Umbilical cord (tissue), 2 donors: ENCODE measurements around the gene SHROOM2. TPM values are rescaled to one million over a fixed set of nuclear protein-coding genes. Genes with fewer than 3 reads are reported as not detected.

Source experiments
- DNase-seq: peaks from one replicate; pipeline ENCODE4 v3.0.0-alpha.2; 2015; ENCODE audit warnings: low spot score
- total RNA-seq: library from RNA; depleted of rRNA; stranded (reverse); fragments of >200 nt; gene quantifications from one replicate; pipeline ENCODE4 v1.2.3, GENCODE V29; 2014; ENCODE audit warnings: low replicate concordance; ENCODE audit not compliant: insufficient read depth

SHROOM2 gene
- total RNA-seq, 1 donor from 2014 or later = 9.4 TPM

DNA sequence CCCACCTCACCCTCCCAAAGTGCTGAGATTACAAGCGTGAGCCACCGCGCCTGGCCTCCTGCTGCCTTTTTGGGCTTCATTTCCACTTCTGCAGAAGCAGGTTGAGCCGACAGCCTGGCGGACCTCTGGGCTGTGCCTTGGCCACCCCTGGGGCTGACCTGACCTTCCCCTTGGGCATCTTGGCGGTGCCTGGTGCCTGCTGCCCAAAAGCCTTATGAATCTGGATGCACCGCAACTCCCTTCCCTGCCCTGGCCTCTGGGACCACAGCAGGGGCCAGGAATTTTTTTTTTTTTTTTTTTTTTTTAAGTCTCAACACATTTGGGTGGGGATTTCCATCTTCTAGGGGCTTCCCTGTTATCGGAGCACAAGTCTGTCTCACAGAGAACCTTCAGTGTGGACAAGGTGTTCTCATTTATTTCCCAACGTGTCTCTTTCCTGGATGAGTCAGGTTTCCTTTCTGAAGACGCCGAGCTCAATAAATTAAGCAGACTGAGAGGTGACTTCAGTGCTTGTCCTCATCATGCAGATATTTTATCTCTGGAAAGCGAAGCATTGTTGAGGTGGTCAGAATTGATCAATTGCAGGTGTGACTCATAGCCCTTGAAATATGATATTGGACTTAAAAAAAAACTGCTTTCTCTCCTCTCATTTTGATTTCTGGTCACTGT is 79.7 kb downstream of the SHROOM2 start:
- DNase-seq = no peak

DNA sequence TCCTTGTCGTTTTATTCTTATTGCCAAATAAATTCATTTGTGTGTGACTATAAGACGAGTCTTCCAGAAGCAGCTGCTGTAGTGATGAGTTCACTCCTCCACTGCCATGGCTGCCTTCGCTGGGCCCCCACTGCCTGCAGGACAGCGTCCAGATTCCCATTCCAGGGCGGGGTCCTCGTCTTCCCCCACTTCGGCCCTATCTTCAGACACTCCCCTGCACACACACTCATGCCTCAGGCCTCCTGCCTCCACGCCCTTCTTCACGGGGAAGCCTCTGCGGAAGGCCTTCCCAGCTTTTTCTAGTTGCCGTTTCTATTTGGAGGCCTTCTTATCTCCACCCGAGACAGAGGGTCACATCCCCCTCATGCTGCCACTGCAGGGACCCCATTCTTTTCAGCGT is 80.4 kb downstream of the SHROOM2 start:
- DNase-seq = peak; percentile 52

DNA sequence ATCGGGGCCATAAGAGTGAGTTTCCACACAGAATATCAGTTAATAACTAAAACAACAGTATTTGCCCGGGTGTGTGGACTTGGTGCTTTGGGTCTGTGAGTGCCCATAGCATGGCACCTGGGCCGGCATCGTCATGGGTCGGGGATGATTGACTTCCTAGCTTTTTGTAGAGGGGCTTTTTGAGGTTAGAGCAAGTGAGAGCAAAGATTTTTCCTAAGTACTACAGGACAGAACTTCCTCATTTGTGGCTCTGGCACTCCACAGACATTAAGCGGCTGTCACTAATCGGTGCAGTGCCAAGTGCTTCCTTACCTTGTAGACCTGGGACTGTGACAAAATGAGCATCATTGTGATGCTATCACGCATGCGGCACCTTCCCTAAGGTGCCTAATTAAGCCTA is 81.0 kb downstream of the SHROOM2 start:
- no peak for DNase-seq

DNA sequence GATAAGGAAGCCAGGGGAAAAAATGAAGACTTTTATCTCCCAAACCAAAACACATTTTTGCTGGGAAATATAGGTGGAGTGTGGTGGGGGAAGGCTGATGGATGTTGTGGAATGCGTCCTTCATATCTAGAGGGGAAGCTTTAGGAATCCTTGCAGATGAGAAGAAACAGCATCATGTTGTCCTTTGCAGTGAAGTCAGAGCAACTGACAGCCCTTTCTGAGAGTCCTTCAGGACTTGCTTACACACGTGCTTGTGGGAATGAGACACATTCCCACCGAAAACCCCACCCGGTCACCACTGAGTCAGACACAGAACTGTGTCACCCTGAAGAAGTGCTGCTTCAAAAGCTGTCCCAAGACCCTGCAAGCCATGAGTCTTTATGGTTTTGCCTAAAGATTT is 81.5 kb downstream of the SHROOM2 start:
- DNase-seq = no peak

DNA sequence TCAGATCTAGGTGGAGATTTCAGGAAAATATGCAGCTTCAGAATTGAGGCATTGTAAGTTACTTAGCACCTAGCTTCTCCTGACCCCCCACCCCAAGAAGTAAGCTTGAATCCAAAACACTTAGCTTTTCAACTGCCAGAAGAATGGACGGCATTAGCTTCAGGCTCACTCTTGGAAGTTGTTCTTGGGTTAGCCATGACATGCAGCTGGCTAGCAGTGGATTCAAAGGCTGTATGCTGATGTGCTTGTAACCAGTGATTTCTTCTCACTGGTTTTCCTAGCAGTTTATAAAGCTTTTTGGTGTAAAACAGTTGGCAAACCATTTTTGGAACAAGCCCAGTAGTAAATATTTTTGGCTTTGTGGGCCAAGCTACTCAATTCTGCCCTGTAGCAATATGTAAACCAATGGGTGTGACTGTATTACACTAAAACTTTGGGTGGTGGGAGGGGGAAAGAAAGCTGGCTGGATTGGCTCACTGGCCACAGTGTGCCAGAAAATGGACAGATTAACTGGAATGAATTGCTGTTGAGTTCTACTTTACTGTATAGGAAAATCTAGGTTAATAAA is 85.6 kb downstream of the SHROOM2 start:
- no peak for DNase-seq

DNA sequence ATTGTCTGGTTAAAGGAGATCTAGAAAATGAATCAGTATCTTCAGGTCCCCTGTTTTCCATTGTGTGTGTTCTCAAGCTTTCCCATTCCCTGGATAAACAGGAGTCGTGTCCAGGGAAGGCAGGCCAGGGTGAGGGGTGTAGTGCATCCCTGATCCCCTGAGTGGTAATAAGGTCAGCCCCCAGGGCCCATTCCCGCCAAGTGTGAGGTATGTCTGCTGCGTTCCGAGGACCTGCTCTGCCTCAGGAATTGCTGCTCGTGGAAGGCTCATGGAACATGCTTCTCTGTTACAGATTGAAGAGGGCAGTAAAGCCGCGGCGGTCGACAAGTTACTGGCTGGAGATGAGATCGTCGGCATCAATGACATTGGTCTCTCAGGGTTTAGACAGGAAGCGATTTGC is 87.1 kb downstream of the SHROOM2 start:
- no peak for DNase-seq

DNA sequence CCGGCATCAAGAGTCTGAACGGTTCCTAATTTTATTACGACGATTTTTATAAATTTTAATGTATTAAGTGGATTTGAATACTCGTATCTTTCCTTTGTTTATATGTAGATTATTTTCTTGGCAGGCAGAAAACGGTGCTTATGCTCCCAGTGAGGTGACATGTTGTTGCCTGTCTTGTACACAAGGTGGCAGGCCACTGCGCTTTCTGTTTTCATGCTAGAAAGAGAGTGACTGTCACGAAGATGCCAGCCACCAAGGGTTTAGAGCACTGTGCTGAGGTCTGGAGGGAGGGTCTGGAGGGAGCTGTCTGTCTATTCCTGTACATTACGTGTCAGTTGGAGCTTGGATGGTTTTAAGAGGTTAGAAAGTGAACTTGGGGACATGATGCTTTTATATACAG is 87.7 kb downstream of the SHROOM2 start:
- DNase-seq = no peak

DNA sequence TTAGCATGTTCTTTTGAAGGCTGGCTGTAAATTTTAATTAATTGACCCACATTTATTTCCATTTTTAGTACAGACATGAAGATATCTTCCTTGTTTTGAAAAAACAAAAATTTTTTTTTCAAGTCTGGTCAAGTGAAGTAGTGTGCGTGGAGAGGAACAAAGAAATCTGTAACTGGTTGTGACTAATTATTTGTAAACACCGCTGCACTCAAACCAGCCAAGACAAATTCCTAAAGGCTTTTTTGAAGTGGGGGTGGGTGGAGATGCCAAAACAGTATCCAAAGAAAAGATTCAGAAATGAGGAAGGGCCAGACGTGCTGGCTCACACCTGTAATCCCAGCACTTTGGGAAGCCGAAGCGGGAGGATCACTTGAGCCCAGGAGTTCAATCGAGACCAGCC is 88.3 kb downstream of the SHROOM2 start:
- DNase-seq = no peak

DNA sequence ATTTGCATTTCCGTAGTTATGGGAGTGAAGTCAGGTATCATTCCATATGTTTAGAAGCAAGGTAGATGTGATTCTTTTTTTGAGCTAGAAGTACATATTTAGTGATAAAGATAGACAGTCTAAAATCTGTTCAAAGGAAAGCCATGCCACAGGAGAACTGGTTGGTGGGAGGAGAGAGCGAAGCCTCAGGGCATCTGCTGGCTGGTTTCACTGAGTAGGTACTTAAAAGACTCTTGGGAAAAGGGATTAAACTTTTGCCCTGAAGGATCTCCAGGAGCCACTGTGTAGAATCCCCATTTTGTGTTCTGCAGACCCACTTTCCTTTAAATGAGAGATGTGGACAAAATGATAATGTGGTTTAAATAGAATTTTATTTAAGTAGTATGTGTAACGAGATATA is 89.6 kb downstream of the SHROOM2 start:
- no peak for DNase-seq

GRCh38 chrX:9876201-9876600 is 90.0 kb downstream of the SHROOM2 start:
- DNase-seq = no peak

GRCh38 chrX:9878146-9878820 is 92.1 kb downstream of the SHROOM2 start:
- no peak for DNase-seq

DNA sequence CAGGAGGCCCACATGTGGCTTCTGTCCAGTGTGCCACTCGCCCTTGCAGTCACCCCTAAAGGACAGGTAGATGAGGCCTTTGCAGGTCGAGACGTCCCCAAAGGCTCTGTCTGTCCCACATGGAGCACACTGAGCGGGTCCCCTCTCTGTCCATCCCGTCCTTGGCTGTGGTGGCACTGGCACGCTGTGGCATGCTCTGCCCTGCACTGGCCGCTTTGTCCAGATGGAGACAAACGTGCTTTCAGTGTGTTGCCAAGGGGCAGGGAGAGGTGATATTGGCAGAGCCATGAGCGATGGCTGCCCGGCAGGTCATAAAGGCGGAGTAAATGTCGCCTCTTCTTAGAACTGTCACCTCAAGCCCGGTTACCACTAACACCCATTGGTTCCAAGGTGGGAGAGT is 94.0 kb downstream of the SHROOM2 start:
- DNase-seq = no peak

DNA sequence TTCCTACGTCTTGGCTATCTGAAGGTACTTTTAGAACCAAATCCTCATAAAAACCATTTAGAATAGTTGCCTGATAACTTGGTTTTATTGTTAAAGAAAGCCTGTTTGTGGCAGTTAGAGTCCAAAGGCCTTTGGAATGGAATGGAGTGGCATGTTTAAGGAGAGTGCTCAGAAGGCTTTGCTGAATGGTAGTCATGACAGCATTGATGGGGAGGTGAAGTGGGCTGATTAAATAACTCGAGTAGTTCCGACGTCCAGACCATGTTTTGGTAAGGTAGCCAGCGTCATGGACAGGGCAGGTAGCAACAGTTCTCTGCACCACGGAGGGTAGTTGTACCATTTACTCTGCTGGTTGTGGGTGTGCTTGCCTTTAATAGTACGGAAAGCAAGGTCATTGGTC is 94.6 kb downstream of the SHROOM2 start:
- no peak for DNase-seq

GRCh38 chrX:9882669-9883446 is 96.6 kb downstream of the SHROOM2 start:
- peak; percentile 74 for DNase-seq

DNA sequence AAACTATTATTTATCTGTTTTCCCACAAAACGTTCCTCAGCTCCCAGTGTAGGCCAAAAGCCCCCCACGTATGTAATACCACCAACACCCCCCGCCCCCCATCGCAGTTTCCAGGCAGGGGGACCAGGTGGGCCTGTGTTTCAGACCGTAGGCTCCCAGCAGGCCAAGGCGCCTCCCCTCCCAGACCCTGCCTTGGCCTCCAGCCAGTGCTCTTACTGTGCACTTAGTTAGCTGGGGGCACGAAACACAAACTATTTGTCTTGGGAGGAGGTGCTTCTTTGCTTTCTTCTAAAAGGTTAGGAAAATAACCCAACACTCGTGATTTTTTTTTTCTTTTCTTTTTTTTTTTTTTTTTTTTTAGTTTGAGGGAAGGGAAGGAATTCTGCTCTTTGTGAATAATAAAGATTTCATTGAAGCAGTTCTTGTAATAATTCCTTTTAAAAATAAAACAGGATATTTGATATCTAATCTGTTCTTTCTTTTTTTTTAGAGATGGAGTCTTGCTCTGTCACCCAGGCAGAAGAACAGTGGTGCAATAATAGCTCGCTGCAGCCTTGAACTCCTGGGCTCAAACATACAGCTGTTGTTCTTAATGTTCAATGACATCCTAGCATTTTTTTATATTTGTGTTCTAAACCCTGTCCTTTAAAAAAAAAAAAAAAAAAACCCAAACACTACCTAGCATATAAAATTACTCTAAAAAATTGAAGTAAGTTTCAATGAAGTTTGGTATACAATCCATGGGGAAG is 98.0 kb downstream of the SHROOM2 start:
- no peak for DNase-seq

DNA sequence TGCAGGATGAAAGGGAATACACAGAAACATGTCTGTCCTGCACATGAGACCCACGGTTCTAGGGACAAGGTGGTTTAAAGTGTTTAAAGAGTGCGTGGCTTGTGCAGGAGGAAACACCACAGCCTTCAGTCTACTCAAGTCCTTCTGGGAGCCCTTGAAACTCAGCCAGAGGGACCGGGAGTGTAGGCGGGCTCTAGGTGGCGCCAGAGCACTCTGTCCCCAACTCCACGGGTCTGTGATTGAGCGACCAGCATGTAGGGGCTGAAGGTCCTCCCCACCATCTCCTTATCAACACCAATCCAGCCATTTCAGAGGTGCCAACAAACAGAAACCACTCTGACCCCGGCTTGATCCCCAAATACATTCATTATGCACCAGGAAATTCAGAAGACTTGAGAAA is 98.9 kb downstream of the SHROOM2 start:
- DNase-seq = no peak

DNA sequence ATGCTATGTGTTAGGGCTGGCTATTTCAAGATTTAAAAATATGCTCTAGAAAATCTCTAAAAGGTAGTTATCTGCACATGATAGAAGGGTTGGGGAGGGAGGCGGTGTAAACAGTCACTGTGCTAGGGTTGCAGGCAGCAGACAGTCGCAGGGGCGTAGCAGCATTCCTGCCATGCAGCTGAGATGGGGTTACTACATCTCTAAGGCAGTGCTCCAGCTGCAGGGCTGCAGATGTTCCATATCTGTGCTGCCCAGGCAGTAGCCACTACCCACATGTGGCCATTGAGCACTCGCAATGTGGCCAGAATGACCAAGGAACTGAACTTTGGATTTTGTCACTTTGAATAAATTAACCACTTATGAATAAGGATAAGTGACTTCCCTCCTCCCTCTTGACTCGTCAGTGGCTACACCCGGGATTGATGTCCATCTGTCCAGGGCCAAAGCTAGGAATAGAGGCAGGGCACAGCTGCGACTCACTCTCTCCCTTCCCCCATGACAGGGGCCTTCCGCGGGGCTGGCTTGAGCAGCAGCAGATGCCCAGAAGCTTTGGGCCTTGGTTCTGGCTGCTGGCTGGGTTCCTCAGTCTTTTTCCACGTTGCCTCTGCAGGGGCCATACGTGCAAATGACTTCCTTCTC is 101.5 kb downstream of the SHROOM2 start:
- DNase-seq = no peak

DNA sequence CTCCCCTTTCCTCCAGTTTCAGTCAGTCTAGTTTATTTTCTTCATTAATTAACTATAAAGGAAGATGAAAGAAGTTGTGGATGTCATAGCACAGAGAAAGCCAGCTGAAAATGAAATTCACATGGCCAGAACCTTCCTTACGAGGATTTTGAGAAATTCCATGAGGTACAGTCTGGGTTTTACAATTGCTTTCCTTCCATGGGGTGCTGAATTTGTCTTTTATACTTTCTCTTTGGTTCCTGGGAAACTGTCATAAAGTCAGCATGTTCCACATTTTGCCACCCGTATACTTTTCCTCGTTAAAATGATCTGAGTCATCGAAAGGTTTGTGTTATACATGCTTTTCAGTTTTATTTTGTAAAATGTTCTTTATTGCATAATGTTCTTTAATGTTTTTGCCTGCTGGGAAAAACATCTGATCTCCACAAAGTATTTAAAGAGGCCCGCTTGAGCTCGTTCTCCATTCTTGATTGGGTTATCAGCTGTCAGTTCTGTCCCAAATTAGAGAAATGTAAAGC is 102.8 kb downstream of the SHROOM2 start:
- DNase-seq = no peak

DNA sequence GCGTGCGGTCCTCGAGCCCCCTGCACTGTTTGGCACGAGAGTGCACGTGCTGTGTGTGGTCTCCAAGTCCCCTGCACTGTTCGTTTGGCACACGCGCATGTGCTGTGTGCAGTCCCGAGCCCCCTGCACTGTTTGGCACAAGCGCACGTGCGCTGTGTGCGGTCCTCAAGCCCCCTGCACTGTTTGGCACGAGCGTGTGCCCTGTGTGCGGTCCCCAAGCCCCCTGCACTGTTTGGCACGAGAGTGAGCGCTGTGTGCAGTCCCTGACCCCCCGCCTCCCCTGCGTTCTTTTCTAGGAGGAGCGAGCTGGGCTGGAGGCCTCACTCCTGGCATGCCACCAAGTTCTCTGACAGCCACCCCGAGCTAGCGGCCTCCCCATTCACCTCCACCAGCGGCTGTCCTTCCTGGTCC is 104.5 kb downstream of the SHROOM2 start:
- DNase-seq = no peak

DNA sequence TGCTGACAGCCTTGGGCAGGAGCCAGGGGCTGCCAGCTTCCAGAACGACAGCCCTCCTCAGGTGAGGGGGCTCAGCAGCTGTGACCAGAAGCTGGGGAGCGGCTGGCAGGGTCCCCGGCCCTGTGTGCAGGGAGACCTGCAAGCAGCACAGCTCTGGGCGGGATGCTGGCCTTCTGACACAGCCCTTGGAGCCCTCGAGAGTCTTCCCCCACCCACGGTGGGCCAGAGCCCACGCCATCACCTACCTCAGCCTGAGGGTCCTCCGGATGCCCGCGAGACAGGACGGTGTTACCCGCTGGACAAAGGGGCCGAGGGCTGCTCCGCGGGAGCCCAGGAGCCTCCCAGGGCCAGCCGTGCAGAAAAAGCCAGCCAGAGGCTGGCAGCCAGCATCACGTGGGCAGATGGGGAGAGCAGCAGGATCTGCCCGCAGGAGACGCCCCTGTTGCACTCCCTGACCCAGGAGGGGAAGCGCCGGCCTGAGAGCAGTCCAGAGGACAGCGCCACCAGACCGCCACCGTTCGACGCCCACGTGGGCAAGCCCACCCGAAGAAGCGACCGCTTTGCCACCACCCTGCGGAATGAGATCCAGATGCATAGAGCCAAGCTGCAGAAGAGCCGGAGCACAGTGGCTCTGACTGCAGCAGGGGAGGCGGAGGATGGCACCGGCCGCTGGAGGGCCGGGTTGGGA is 109.1 kb downstream of the SHROOM2 start:
- no peak for DNase-seq
